SU-DHL-6 (cell line): ENCODE measurements around the gene TIMM17A.

Experiments used
- H2AFZ ChIP-seq: fragments of 200-600 bp; sonication (generic); 2 replicates; pipeline ENCODE4 v1.6.1; 2014; ENCODE audit warnings: low read depth, mild to moderate bottlenecking, moderate library complexity, mixed read lengths, antibody characterized with exemption, low read length; ENCODE audit not compliant: severe bottlenecking
- H3F3A ChIP-seq: fragments of 200-600 bp; shearing (Covaris generic); 2 replicates; pipeline ENCODE4 v1.6.0; 2016; ENCODE audit warnings: antibody characterized with exemption, mild to moderate bottlenecking; ENCODE audit not compliant: insufficient read depth
- H3K27ac ChIP-seq: fragments of 200-600 bp; sonication (generic); 2 replicates; pipeline ENCODE4 v1.5.1; 2016; ENCODE audit warnings: low read depth, mild to moderate bottlenecking, low read length, moderate library complexity, mixed read lengths
- H3K27me3 ChIP-seq: fragments of 200-600 bp; sonication (generic), shearing (Covaris generic); 2 replicates; pipeline ENCODE4 v1.6.0; 2014; ENCODE audit warnings: mild to moderate bottlenecking, low read length
- H3K36me3 ChIP-seq: fragments of 200-600 bp; sonication (generic); 2 replicates; pipeline ENCODE4 v1.6.1; 2014; ENCODE audit warnings: mild to moderate bottlenecking, low read length, mixed read lengths
- H3K4me2 ChIP-seq: fragments of 300-600, 200-600 bp; shearing (Covaris generic), sonication (generic); 2 replicates; pipeline ENCODE4 v1.6.0; 2014; ENCODE audit warnings: low read length, low read depth, mild to moderate bottlenecking; ENCODE audit not compliant: poor library complexity, severe bottlenecking
- H3K4me3 ChIP-seq: fragments of 200-600 bp; sonication (generic); 2 replicates; pipeline ENCODE4 v1.5.1; 2014; ENCODE audit warnings: antibody characterized with exemption, low read length, mild to moderate bottlenecking, mixed read lengths; ENCODE audit not compliant: insufficient read depth, poor library complexity, severe bottlenecking
- H3K79me2 ChIP-seq: fragments of 200-600 bp; sonication (generic); 2 replicates; pipeline ENCODE4 v1.6.1; 2014; ENCODE audit warnings: mild to moderate bottlenecking, low read length, moderate library complexity; ENCODE audit not compliant: insufficient read depth
- H3K9ac ChIP-seq: fragments of 200-600 bp; sonication (generic); 2 replicates; pipeline ENCODE4 v1.7.0; 2014; ENCODE audit warnings: mild to moderate bottlenecking, low read length
- H3K9me2 ChIP-seq: fragments of 200-600 bp; sonication (generic); replicated peaks from 2 replicates; pipeline ENCODE4 v1.6.1; 2014; ENCODE audit warnings: low read length; ENCODE audit not compliant: insufficient read depth
- H3K9me3 ChIP-seq: fragments of 200-600 bp; sonication (generic); 2 replicates; pipeline ENCODE4 v1.6.1; 2014; ENCODE audit warnings: low read length, mixed read lengths; ENCODE audit not compliant: insufficient read depth
- H4K20me1 ChIP-seq: fragments of 200-600 bp; sonication (generic); 2 replicates; pipeline ENCODE4 v1.6.1; 2014; ENCODE audit warnings: low read depth, mild to moderate bottlenecking, antibody characterized with exemption, low read length, moderate library complexity, mixed read lengths
- EZH2phosphoT487 ChIP-seq: fragments of 200-600 bp; sonication (generic), shearing (Covaris generic); conservative IDR thresholded peaks from 2 replicates; pipeline ENCODE4 v1.6.1; 2018; ENCODE audit warnings: mild to moderate bottlenecking, antibody characterized with exemption, low read length, moderate library complexity, mixed read lengths
- TF ChIP-seq, protein P1 (sequence below): fragments of 200-600 bp; sonication (generic); IDR thresholded peaks from one replicate; pipeline ENCODE4 v1.5.1; 2017; ENCODE audit warnings: antibody characterized with exemption, mild to moderate bottlenecking, low read length, moderate library complexity; ENCODE audit not compliant: insufficient read depth, poor library complexity, severe bottlenecking

TIMM17A gene

DNA sequence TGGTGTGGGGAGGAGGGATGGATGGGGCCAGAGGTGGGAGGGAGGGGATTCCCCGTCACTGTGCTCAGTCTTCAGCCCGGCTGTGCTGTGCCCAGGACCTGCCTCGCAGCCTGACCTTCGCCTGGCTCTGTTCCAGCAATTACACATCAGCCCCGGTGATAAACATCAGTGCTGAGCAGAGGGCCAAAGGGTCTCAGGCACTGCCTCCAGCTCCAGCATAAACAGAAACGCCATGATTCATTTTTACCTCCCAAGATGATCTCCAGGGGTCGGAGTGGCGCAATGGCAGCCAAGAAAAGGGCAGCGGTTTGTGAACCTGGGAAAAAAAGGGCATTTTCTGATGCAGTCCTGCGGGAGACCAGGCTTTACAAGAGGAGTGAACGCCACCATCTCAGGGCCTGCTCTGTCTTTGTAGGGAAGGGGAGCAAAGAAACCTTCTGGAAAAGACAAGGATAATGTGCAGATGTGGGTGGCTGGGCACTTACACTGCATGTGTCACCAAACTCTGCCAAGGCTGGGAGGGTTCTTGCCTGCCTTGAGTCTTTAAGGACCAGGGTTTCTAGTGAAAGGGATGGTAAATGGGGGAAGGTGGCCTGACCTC is 38.6 kb upstream of the TIMM17A start:
- Histone ChIP-seq H2AFZ (no peak overlapping the region), H3K4me3 (no peak overlapping the region), H3F3A (no peaks in the 10 kb centered on the region), H3K27ac (no peak overlapping the region), H3K9me3 (no peaks in the 10 kb centered on the region), H3K36me3 (no peaks in the 10 kb centered on the region), H3K9ac (no peak overlapping the region), H3K79me2 (no peaks in the 10 kb centered on the region), H3K4me2 (no peak overlapping the region), H4K20me1 (no peaks in the 10 kb centered on the region), H3K9me2 (no peaks in the 10 kb centered on the region), H3K27me3 (no peaks in the 10 kb centered on the region)
- TF ChIP-seq EZH2phosphoT487, result no peak
- TF ChIP-seq, protein P1, sequence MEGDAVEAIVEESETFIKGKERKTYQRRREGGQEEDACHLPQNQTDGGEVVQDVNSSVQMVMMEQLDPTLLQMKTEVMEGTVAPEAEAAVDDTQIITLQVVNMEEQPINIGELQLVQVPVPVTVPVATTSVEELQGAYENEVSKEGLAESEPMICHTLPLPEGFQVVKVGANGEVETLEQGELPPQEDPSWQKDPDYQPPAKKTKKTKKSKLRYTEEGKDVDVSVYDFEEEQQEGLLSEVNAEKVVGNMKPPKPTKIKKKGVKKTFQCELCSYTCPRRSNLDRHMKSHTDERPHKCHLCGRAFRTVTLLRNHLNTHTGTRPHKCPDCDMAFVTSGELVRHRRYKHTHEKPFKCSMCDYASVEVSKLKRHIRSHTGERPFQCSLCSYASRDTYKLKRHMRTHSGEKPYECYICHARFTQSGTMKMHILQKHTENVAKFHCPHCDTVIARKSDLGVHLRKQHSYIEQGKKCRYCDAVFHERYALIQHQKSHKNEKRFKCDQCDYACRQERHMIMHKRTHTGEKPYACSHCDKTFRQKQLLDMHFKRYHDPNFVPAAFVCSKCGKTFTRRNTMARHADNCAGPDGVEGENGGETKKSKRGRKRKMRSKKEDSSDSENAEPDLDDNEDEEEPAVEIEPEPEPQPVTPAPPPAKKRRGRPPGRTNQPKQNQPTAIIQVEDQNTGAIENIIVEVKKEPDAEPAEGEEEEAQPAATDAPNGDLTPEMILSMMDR, result no peak

DNA sequence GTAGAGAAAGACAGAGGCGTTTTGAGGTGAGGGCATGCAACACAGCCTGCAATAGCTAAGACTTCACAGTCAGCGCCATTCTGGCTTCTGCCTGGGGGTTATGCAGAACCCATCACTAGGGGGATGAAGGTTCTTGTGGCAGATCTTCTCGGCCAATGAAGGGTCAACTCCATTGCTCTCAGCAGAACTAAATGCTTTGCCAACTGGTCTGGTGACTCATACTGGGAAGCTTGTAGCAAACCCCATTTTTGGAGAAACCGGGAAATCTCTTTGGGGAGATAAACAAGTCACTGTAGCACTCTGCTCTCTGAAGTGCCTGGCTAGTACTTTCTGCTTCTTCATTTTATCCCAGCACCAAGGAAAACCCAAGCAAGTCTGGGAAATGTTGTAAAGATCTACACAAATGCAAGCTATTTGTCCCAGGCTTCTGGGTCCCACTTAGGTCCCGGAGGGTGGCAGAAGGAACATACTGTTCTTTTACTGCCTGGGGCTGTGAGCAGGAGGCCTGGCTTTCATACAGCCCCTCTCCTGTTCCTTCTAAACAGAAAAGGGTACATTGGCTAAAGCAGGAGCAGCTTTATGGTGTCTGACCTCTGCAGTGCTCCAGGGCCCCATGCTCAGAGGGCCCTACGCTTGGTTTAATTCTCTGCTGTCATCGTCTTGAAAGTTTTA is 37.8 kb upstream of the TIMM17A start:
- H3K27ac ChIP-seq, result no peak overlapping the region
- H3K79me2 ChIP-seq, result no peaks in the 10 kb centered on the region
- no peaks in the 10 kb centered on the region for H3K9me2 ChIP-seq
- H3K4me3 ChIP-seq, result no peak overlapping the region
- no peaks in the 10 kb centered on the region for H3K27me3 ChIP-seq
- H4K20me1 ChIP-seq, result no peaks in the 10 kb centered on the region
- H3K9me3 ChIP-seq, result no peaks in the 10 kb centered on the region
- H3K36me3 ChIP-seq, result no peaks in the 10 kb centered on the region
- no peak overlapping the region for H3K9ac ChIP-seq
- no peak overlapping the region for H3K4me2 ChIP-seq
- H2AFZ ChIP-seq, result no peak overlapping the region
- H3F3A ChIP-seq, result no peaks in the 10 kb centered on the region
- no peak for TF ChIP-seq EZH2phosphoT487
- TF ChIP-seq, protein P1, result no peak

DNA sequence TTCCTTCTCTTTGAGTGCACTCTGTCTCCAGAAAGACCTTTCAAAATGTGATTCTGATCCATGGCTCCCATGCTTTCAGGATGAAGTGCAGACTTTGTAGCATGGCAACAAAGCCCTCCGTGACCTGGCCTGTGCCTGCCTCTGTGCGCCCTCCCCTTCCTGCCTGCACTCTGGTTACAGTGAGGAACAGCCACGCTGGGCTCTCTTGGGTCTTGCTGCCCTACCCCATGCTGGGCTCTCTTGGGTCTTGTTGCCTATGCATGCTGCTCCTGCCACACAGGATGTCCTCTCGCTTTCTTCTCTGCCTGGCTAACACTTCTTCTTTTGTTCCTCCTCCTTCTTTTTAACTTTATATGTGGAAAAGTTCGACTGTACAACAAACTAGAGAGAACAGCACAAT is 37.0 kb upstream of the TIMM17A start:
- Histone ChIP-seq H3K9me2 (no peaks in the 10 kb centered on the region), H3K27ac (no peak overlapping the region), H3K79me2 (no peaks in the 10 kb centered on the region), H3K4me2 (no peak overlapping the region), H3K36me3 (no peaks in the 10 kb centered on the region), H3K9ac (no peak overlapping the region), H2AFZ (no peak overlapping the region), H3K27me3 (no peaks in the 10 kb centered on the region), H3F3A (no peaks in the 10 kb centered on the region), H4K20me1 (no peaks in the 10 kb centered on the region), H3K9me3 (no peaks in the 10 kb centered on the region), H3K4me3 (no peak overlapping the region)
- TF ChIP-seq, protein P1, result no peak
- TF ChIP-seq EZH2phosphoT487, result no peak
